ENCODE data around the gene NEK8.
"Not testable (repeated sequence)": the region's sequence is repeated elsewhere in the genome, so short reads cannot be mapped to it uniquely, and the experiment has no call there.

Gene NEK8

DNA sequence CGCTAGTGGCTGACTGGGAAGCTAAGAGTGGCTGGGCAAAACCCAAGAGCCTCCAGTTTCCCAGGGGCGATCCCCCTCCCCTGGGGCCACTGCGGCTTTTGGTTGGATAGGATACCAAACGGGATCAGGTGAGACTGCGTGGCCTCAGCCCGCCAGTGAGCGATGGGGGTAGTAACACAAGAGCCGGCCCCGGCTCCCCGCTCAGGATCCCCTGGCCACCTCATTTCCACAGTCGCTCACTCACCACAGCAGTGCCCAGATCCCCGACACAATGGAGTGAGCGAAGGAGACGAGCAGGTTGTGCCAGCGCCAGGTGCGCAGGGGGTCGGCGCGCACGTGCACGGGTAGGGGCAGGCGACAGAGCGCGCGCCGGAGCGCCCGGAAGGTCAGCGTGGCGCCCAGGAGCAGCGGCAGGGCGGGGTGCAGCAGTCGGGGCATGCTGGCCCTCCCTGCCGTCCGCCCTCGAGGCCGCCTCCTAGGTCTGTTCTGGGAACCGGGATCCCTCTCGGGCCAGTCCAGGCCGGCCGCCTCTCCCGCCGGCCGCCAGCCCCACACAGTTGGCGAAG lies 2.8 kb upstream of the NEK8 start:
- DNase-seq, result peak; percentile 30 to 31

DNA sequence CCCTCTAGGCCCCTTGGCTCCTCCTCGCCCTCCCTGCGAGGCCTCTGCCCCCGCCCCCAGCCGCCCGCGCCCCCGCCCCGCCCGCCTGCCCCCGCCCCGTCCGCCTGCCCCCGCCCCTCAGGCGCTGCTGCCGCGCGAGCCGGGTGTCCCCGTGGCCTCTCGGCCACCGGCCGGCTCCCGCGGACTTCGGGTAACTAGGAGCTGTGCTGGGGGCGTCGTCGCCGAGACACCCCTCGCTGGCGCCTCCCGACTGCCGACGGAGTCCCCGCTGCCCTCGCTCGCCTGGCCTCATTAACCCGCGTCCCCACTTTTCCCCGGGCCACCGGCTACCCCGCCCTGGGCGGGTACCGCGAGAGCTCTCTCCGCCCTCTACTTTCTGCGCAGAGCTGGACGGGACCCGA lies 2.4 kb upstream of the NEK8 start, which contains the start of gene TLCD1:
TSS of gene TLCD1 (minus strand) at position 8 of the 401 bp plus-strand sequence. CDS start 136 bp downstream, outside the sequence.
- peak; percentile 59 to 72 for DNase-seq

DNA sequence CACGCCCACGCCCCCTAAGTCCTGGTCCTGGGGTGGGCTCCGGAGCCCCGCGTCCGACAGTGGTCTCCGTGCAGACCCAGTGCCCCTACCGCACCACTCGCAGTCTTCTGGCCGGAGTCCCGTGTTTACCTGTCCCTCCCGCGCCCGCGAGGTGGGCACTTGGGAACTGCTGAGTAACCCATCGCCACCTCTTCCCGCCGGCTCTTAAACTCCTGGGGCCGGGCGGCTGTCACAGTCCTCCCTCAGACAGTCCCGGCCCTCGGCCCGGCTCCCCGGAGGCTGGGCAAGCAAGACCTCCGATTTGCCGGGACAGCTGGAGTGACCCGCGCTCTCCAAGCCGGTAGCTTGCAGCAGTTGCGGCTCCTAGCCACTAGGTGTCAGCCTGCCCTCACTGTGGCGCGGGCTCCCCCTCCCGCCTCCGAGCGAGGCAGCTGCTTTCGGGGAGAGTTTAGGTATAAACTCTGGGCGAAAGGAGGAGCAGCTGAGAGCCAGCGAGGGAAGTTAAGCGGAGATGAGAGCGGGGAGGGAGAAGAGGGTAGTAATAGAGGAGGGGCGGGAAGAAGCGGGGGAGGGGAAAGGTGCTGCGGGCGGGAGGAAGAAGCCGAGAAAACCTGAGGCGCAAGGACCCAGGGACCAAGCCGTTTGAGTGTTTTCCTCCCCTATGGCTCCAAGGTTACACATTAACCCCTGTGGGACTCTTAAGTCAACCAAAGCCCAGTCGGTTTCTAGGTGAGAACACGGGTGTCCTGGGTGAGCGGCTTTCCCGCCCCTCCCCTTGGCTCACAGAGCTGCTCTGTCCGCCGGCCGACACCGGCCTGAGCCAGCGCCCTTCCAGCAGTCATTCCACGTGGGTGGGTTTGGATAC lies 1.7 kb upstream of the NEK8 start:
- DNase-seq, result peak; percentile 89 to 92

DNA sequence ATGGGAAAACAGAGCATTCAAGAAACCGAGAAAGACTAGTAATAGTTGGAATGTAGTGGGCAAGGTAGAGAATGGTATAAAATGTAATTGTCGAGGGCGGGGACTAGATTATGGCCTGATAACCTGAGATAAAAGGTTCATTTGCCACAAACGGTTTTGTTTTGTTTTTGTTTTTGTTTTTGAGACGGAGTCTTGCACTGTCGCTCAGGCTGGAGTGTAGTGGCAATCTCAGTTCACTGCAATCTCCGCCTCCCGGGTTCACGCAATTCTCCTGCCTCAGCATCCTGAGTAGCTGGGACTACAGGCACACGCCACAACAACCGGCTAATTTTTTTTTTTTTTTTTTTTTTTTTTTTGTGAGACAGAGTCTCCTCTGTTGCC lies 1.4 kb downstream of the NEK8 start:
- no peak for DNase-seq

DNA sequence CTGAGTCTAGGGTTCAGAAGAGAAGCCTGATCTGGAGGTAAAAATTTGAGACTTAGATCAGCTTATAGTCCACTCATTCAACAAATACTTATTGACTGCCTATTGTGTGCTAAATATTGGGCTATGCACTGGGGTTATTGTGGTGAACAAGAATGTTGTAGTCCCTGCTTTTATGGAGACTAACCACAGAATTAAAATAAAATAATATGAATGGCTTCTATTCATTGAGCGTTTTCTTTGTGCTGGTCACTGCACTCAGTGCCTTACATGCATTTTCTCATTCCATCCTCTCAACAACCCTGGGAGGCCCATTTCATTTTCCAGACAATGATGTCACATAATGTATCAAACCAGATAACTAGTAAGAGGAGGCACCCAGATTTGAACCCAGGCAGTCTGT lies 4.8 kb downstream of the NEK8 start:
- no peak for DNase-seq

DNA sequence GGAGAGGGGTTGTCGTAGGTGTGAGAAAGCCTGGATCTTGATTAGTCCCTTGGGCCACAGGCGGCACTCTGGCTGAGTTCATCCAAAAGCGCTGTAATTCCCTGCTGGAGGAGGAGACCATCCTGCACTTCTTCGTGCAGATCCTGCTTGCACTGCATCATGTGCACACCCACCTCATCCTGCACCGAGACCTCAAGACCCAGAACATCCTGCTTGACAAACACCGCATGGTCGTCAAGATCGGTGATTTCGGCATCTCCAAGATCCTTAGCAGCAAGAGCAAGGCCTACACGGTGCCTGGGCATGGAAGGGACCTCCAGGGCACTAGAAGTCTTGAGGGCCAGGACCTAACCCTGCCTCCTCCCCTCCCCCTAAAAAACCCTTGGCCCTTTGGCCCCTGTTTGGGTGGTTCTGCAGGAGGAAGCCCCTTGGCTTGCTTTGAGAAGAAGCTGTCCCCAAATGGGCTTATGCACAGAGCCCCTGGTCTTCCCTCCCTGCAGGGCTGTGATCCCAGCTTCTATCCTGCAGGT lies 6.2 kb downstream of the NEK8 start:
- no peak for DNase-seq

DNA sequence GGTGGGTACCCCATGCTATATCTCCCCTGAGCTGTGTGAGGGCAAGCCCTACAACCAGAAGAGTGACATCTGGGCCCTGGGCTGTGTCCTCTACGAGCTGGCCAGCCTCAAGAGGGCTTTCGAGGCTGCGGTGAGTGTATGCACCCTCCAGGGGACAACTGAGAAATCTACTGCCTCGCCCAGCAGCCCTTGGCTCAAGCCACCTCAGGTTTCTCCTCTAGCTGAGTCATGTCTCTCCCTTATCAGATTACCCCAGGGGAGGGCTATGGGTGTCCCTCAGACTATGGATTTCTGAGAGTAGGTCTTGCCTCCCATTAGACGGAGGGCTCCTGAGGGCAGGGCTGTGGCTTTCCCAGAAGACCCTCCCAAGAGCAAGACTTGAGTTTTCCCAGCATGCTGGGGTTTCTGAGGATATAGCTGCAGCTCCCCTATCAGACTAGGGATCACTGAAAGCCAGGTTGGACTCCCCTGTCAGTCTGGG lies 6.7 kb downstream of the NEK8 start:
- DNase-seq, result no peak

DNA sequence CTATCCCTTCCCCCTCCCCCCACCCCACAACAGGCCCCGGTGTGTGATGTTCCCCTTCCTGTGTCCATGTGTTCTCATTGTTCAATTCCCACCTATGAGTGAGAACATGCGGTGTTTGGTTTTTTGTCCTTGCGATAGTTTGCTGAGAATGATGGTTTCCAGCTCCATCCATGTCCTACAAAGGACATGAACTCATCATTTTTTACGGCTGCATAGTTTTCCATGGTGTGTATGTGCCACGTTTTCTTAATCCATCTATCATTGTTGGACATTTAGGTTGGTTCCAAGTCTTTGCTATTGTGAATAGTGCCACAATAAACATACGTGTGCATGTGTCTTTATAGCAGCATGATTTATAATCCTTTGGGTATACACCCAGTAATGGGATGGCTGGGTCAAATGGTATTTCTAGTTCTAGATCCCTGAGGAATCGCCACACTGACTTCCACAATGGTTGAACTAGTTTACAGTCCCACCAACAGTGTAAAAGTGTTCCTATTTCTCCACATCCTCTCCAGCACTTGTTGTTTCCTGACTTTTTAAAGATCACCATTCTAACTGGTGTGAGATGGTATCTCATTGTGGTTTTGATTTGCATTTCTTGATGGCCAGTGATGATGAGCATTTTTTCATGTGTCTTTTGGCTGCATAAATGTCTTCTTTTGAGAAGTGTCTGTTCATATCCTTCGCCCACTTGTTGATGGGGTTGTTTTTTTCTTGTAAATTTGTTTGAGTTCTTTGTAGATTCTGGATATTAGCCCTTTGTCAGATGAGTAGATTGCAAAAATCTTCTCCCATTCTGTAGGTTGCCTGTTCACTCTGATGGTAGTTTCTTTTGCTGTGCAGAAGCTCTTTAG lies 7.6 kb downstream of the NEK8 start:
- not testable (repeated sequence) for DNase-seq

DNA sequence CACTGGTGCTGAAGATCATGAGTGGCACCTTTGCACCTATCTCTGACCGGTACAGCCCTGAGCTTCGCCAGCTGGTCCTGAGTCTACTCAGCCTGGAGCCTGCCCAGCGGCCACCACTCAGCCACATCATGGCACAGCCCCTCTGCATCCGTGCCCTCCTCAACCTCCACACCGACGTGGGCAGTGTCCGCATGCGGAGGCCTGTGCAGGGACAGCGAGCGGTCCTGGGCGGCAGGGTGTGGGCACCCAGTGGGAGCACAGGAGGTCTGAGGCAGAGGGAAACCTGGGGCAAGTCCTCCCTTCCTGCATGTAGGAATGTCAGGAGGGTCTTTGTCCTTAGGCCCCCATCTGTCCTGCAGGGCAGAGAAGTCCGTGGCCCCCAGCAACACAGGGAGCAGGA lies 8.7 kb downstream of the NEK8 start:
- DNase-seq, result no peak

DNA sequence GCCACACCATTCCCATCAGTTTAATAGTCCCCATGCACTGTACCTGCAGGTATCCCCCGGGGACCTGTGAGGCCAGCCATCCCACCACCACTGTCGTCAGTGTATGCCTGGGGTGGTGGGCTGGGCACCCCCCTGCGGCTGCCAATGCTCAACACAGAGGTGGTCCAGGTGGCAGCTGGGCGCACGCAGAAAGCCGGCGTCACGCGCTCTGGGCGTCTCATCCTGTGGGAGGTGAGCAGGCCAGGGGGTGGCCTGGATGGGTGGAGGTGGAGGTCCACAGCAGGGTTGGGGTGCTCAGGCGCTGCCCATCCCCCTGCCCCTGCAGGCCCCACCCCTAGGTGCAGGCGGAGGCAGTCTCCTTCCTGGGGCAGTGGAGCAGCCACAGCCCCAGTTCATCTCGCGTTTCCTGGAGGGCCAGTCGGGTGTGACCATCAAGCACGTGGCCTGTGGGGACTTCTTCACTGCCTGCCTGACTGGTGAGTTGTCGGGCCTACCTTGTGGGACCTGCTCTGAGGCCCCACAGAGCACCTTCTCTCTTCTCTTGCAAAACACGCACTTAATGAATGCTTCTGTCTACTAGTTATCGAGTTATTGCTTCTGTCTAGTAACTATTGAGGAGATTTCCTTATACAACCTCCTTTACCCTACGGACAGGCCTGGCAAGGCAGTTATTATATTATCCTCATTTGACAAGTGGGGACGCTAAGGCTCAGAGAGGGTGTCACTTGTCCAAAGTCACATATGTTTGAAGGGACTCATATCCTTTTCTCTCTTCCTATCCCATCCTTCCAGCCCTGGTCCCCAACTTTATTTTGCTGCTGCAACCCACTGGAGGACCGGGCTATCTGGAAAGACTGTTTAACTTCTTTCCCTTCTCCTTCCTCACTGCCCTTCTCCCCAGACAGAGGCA lies 9.4 kb downstream of the NEK8 start:
- no peak for DNase-seq

DNA sequence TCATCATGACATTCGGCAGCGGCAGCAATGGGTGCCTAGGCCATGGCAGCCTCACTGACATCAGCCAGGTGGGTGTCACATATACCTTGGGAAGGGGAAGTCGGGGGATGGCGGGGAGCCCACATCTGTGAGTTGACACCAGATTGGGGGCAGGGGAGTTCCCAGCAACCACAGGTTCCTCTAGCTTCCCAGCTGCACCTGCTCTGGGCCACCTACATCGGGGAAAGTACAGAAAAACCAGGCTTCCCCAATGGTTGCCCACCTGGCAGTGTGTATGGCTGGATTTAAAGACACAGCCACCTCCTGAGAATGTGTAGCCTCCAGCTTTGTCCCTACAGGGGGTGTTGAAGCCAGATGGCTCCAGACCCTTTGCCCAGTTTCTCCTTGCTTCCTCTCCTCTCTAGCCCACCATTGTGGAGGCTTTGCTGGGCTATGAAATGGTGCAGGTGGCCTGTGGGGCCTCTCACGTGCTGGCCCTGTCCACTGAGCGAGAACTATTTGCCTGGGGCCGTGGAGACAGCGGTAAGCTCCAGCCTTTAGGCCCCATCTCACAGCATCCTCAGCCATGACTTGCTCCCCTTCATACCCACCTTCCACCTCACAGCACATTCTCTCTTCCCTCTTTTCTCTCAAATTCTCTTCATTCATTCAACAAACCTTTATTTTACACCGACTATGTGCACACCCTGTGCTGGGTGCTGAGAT lies 10.2 kb downstream of the NEK8 start:
- peak; percentile 62 to 81 for DNase-seq

DNA sequence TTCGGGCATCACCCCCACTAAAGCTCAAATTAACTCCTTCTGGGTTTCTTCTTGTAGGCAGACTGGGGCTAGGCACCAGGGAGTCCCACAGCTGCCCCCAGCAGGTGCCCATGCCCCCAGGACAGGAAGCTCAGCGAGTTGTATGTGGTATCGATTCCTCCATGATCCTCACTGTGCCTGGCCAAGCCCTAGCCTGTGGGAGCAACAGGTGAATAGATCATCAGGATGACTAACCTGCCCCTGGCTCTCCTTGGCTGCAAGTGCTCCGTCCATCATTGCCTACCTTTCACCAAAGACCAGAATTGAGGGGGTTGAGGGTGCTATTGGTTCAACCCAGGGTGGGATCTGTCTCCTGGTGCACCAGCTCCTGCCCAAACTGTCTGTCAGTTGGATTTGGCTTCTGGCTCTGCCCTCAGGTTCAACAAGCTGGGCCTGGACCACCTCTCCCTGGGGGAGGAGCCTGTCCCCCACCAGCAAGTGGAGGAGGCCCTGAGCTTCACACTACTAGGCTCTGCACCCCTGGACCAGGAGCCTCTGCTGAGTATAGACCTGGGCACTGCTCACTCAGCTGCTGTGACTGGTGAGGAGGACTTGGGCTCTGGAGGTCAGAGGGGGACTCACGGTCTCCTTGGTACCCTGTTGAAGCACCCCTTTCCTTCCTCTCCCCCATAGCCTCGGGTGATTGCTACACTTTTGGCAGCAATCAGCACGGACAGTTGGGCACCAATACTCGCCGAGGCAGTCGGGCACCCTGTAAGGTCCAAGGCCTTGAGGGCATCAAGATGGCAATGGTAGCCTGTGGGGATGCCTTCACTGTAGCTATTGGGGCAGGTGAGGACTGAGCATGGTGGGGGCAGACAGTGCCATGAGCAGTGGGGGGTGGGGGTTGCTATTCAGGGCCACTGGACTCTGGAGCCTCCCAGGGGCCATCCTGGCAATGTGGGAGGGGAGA lies 12.1 kb downstream of the NEK8 start:
- DNase-seq, result no peak

DNA sequence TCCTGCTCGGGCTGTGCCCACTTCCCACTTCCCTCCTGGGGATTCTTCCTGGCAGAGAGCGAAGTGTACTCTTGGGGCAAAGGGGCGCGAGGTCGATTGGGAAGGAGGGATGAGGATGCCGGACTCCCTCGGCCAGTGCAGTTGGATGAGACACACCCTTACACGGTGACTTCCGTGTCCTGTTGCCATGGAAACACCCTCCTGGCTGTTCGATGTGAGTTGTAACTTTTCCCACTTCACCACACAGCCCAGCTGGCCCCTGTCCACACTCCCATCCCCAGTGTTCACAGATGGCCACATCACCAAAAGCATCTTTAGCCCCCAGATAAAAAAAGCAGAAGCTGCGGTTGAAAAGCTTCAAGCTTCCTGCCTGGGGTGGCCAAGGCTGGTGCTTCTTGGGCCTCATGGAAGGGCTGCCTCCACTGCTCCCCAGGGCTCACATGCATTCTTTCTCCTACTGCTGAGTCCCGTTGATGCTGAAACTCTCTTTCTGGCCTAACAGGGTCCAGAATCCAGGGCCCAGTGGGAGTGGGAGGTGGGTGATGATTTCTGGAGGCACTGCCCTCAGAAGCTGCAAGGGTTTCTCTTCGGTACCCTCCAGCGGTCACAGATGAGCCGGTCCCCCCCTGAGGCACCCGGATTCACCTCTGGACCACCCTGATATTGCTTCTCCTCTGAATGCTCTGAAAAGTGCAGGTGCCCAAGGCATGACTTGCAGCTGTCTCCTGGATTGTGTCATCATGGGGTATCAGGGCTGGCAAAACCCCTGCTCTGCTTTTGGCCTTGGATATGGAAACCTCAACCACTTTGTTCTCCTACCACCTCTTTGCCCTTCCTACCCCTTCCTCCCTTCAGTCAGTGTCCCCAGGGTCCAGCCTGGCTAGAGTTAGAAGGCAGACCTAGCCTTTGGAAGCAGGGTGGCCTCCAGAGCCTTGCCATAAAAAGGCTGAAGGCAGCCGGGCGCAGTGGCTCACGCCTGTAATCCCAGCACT lies 13.1 kb downstream of the NEK8 start:
- no peak for DNase-seq

DNA sequence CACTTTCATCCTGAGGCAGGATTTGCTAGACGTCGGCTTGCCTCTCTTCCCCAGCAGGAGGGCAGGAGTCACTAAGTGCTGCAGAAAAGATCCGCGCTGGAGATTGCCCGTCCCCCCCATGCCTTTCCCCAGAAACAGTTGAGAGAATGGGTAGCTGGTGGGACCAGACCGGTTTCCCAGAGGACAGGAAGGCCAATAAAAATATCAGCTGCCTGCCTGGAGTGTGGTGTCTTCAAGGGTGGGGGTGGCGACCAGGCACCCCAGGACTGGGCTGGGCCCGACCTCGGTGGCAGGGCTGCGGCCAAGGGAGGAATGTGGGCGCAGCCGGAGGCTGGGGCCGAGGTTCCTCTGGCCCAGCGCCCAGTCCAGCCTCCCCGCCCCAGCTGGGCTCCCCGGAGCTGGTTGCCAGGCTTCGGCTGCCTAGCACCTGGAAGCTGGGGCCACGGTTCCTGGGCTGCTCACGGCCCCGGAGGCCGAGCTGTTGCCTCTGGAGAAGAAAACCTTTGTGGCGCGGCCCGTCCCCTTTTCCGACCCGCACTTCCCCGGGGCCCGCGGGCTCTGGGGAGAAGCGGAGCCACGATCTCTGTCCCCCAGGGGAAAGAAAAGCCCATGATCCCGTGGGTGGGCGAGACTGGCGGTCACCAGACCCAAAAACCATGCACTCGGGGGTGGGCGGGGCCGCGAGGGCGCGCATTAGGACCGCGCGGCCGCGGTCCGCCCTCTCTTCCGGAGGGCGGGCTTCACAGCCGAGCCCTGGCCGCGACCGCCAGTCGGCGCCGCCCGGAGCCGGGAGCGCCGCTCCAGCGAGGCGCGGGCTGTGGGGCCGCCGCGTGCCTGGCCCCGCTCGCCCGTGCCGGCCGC lies 14.9 kb downstream of the NEK8 start, which contains the start of gene TRAF4:
TSS of gene TRAF4 (plus strand) at position 769 of the 861 bp plus-strand sequence. CDS start 102 bp downstream, outside the sequence.
- peak; percentile 75 to 82 for DNase-seq

DNA sequence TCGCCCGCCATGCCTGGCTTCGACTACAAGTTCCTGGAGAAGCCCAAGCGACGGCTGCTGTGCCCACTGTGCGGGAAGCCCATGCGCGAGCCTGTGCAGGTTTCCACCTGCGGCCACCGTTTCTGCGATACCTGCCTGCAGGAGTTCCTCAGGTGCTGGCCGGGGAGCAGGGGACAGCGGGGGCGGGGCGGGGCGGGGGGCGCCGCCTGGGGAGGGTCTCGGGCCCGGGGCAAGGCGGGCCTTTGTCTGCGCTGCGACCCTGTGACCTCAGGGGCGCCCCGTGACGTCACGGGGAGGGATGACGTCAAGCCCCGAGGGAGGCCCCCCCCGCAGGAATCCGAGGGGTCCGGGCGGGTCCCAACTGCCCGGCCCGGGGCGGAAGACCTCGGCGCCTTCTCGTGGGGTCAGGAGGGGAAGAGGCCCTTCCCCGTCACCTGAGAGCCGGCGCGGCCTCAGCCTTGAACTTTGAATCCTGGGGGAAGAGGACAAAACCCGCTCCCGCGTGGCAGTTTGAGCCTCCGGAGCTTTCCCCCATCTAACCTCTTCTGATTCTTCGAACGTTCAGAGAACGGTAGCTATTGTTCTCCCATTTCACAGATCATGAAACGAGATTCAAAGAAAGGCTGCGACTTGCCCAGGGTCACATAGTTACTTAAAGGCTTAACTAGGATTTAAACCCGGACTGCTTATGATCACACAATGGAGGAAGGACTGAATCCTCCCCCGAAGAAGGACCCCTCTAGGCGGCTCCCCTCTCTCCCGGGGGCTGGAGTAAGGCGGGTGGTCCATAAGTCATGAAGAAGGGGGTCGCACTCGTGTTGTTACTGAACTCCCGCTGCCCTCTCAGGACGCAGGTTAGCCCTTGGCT lies 15.8 kb downstream of the NEK8 start:
- DNase-seq, result peak; percentile 69 to 72

DNA sequence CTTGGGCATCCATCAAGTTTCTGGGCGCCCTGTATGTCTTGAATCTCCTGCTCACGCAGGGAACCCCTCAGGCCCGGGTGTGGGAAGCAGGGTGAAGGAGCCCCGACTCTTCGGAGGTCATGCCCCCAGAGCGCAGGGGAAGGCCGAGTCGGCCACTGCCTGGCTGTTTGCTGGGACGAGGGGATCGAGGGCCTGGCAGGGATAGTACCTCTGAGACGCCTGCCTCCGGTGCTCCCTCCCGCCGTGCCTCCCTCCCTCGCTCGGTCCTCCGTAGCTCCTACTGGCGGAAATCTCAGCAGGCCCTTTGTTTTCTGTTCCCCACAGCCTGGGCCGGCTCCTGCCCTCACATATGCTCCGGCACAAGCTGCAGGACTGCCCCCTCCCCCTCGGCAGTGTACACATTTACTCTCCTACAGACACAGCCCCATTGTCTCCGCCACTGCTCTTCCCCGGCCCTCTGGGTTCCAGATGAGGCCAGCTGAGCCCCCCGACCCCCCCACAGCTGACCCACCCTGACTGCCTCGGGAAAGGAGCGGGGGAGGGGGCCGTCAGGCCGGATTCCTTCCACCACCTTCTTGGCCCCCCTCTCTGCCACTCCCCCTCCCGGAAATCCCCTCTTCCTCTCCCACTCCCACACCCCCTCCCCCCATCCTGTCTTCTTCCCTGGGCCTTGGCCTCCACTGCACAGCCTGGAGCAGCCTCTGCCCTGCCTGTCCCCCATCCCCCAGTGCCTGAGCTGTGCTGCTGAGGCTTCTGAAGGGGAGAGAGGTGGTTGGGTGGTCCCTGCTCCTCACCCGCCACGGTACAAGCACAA lies 16.6 kb downstream of the NEK8 start:
- peak in 1 of 2 donors; percentile 32 for DNase-seq

Measured in activated CD4-positive, alpha-beta T cell treated with anti-CD3 and anti-CD28 coated beads for 4 hours (primary cell).